ENCODE results near the gene DPP10.

Gene DPP10

DNA sequence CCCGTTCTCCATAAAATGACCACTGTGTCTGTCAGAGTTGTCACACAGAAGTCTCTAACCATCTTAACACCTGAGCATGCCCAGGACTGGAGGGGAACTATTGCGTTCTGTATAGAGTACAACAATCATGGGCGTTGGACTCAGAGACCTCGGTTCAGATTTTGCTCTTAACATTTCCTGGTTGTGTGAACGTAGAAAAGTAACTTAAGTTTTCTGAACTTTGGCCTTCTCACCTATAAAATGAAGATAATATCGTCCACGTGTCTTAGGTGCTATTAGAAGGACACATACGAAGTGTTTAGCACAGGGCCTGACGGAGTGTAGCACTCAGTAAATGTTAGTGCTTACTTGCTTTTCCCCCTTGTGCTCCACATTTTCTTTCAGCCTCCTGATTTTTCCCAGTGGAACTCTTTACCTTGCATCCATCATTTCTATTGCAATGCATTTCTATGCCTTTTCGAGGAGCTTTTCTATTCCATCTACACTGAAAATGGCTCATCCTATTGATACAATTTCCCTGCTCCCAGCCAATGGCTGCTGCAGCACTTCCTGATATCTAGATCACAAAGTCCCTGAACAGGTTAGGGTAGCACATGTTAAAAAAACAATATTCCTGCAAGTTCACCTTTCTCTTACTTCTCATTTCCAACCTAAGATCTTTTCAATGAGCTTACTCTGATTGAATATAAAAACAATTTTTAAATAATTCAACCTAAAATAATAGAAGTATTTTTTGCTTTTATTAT lies 22.7 kb downstream of the DPP10 start:
- DNase-seq (ENCODE audit: low read depth), result no peak
- H3K4me3 ChIP-seq (ENCODE audit: low read length), result no peak overlapping the region
- TF ChIP-seq, protein P1, sequence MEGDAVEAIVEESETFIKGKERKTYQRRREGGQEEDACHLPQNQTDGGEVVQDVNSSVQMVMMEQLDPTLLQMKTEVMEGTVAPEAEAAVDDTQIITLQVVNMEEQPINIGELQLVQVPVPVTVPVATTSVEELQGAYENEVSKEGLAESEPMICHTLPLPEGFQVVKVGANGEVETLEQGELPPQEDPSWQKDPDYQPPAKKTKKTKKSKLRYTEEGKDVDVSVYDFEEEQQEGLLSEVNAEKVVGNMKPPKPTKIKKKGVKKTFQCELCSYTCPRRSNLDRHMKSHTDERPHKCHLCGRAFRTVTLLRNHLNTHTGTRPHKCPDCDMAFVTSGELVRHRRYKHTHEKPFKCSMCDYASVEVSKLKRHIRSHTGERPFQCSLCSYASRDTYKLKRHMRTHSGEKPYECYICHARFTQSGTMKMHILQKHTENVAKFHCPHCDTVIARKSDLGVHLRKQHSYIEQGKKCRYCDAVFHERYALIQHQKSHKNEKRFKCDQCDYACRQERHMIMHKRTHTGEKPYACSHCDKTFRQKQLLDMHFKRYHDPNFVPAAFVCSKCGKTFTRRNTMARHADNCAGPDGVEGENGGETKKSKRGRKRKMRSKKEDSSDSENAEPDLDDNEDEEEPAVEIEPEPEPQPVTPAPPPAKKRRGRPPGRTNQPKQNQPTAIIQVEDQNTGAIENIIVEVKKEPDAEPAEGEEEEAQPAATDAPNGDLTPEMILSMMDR (conservative IDR thresholded peaks at IDR 0.05; ENCODE audit: low read depth, low read length), result no peak

DNA sequence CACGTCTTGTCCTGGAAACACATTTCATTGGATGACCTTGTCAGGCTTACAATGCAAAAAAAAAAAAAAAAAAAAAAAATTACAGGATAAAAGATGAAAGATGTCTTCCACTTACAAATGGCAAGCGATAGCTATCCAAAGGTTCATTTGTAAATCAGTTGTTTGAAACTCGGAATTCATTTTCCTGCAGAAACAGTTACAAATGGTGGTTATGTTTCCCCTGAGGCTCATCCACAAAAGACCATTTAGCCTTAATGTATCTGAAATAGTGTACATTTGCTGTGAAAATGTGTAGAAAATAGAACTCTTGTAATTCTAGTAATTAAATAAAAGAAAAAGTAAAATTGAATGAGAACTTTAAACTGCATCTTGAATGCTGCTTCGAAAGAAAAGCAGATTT lies 25.9 kb downstream of the DPP10 start:
- no peak overlapping the region for H3K4me3 ChIP-seq (ENCODE audit: low read length)
- DNase-seq (ENCODE audit: low read depth), result no peak
- TF ChIP-seq, protein P1 (conservative IDR thresholded peaks at IDR 0.05; ENCODE audit: low read depth, low read length), result no peak

DNA sequence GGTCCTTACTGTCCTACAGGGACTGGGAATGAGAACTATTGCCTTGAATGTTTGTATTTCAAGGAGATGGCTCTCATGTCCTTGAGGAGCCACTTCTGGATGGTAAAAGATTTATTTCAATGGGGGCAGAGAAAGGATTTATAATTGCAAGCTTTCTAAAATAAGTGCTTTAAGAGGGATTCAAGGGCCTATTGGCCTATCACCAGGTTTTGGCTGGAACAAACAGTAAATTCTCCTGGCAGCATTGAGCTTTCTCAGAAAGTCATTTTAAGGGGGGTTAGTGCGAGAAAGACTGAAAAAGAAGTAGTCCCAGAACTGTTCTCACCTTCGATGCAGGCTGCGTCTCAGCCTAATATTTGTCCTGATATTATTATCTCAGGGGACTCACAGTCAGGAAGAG lies 29.8 kb downstream of the DPP10 start:
- H3K4me3 ChIP-seq (ENCODE audit: low read length), result no peak overlapping the region
- DNase-seq (ENCODE audit: low read depth), result no peak
- TF ChIP-seq, protein P1 (conservative IDR thresholded peaks at IDR 0.05; ENCODE audit: low read depth, low read length), result no peak

DNA sequence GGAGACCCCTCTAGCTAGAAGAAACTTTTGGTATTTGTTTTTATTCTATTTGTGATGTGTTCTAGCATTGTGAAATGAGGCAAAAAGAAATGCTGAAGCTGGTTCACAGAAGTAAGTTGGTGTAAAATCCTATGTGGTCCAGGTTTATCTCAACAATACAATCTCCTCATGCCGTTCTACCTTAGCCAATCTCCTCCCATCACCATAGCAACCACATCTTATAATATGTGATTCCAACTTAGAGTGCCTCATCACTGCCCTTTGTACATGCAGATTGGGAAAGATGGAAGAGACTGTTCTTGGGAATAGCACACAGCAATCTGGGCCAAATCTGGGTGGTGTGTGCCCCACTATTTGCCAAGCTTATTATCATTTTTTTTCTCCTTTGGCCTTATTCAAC lies 30.3 kb downstream of the DPP10 start:
- no peak overlapping the region for H3K4me3 ChIP-seq (ENCODE audit: low read length)
- TF ChIP-seq, protein P1 (conservative IDR thresholded peaks at IDR 0.05; ENCODE audit: low read depth, low read length), result no peak
- no peak for DNase-seq (ENCODE audit: low read depth)

DNA sequence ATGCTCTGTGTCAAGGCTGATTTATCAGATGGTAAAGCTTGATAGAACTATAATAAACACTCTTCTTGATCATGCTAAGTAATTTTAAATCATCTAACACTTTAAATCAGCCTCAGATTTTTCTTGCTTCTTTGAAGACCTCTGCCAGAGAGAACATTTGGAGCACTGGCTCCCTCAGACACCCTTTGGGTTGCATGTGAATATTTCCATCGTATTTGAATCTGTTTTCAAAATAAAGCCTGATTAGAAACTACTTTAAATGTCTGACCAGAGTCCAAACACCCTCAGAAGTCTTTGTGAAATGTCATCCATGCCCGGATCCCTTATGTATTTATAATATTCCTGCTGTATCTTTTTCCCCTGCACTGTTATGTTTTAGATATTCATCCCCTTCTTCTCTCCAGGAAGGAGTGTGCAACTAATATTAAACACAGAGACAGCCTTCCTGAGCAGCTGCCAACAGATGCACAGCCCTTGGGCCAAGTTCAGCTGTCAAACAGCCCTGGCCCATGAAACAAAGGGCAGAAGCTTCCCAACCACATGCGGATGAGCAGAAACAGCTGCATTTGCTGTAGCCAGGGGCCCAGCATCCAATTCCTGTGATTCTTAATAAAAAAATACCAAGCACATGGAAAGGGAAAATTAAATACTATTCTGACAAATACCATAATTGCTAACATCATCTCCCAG lies 46.5 kb downstream of the DPP10 start:
- TF ChIP-seq, protein P1 (conservative IDR thresholded peaks at IDR 0.05; ENCODE audit: low read depth, low read length), result no peak
- no peak for DNase-seq (ENCODE audit: low read depth)
- H3K4me3 ChIP-seq (ENCODE audit: low read length), result no peak overlapping the region

DNA sequence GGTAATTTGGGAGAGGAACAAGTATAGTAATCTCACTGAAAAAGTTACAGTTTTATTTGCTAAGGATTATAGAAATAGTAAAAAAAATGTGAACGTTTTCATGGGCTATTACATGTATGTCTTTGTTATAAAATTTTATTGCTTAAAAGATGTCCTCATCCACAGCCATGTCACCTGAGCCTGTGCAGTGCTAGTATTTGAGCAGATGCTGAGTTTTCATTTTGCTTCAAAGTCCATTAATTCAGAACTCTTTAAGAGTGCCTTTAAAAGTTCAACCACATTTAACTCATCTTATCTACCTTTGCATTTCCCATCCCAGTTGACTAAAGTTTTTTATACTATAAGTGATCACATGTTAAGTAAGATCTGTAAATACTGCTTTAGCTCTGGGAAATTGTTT lies 52.6 kb downstream of the DPP10 start:
- DNase-seq (ENCODE audit: low read depth), result no peak
- TF ChIP-seq, protein P1 (conservative IDR thresholded peaks at IDR 0.05; ENCODE audit: low read depth, low read length), result no peak
- no peak overlapping the region for H3K4me3 ChIP-seq (ENCODE audit: low read length)

DNA sequence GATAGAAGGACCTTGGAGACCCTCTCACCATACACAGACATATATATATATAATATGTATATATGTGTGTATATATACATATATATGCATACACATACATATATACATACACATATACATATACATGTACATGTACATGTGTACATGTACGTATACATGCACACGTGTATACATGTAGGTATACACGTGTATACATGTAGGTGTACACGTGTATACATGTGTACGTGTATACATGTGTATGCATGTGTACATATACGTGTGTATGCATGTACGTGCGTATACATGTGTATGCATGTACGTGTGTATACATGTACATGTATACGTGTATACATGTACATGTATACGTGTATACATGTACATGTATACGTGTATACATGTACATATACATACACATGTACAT lies 54.5 kb downstream of the DPP10 start:
- no peak overlapping the region for H3K4me3 ChIP-seq (ENCODE audit: low read length)
- no peak for DNase-seq (ENCODE audit: low read depth)
- TF ChIP-seq, protein P1 (conservative IDR thresholded peaks at IDR 0.05; ENCODE audit: low read depth, low read length), result no peak

Data from retinal pigment epithelial cell (primary cell).